ENCODE data around the gene RIMS1. TPM values are rescaled to one million over a fixed set of nuclear protein-coding genes. Genes with fewer than 3 reads are reported as not detected.

Gene RIMS1
- total RNA-seq, 1 experiment from 2014 or later: 1.1 TPM

DNA sequence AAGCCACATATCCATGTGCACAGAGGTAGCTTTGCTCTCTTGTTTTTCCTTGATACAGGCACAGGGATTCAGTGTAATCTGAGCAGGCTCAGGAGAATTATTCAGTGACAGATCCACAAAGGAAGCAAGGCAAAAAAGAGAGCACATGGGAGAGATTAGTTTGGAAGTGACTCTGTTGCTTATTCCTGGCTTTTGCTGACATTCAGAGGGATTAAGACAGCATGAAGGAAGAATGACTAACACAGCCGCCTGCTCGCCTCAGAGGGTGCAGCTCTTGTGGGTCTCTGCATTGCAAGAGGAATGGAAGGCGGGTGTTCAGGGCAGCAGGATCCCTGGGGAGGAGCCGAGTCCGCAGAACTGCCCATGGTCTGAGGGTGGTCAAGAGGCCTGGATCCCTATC lies 532.1 kb downstream of the RIMS1 start:
- Mint-ChIP-seq H3K4me3 (no peak overlapping the region), H3K36me3 (no peaks in the 10 kb centered on the region), H3K4me1 (peaks cover 30% of the 10 kb centered on the region), H3K9me3 (no peaks in the 10 kb centered on the region), H3K27ac (no peak overlapping the region), H3K27me3 (ENCODE audit: low read depth) (no peaks in the 10 kb centered on the region)
- ChIA-PET CTCF (interaction anchor here (2.3 kb wide), 1 partner anchor 162 kb away, joined by 17 read pairs; no protein-coding TSS in a partner anchor), POLR2A (no interaction called here)
- TF ChIP-seq CREB1 (CRISPR knock-in tag; IDR thresholded peaks at IDR 0.05) (no peak), ZNF121 (CRISPR knock-in tag; IDR thresholded peaks at IDR 0.05) (no peak), ZNF396 (CRISPR knock-in tag; IDR thresholded peaks at IDR 0.05; ENCODE audit: borderline replicate concordance) (no peak), ESRRA (CRISPR knock-in tag; IDR thresholded peaks at IDR 0.05; ENCODE audit: borderline replicate concordance) (no peak), ATF1 (CRISPR knock-in tag; IDR thresholded peaks at IDR 0.05) (no peak), GABPB1 (CRISPR knock-in tag; IDR thresholded peaks at IDR 0.05) (no peak), SP1 (CRISPR knock-in tag; conservative IDR thresholded peaks at IDR 0.05) (no peak), ZNF138 (CRISPR knock-in tag; conservative IDR thresholded peaks at IDR 0.05) (no peak), ZNF263 (CRISPR knock-in tag; IDR thresholded peaks at IDR 0.05; ENCODE audit: low read depth) (no peak), HMGA2 (CRISPR knock-in tag; IDR thresholded peaks at IDR 0.05) (no peak), FOXK1 (CRISPR knock-in tag; IDR thresholded peaks at IDR 0.05) (no peak), SMAD3 (CRISPR knock-in tag; IDR thresholded peaks at IDR 0.05; ENCODE audit: borderline replicate concordance) (no peak), JAZF1 (CRISPR knock-in tag; IDR thresholded peaks at IDR 0.05) (no peak), TP53 (CRISPR knock-in tag; IDR thresholded peaks at IDR 0.05) (no peak), IRF2 (CRISPR knock-in tag; IDR thresholded peaks at IDR 0.05; ENCODE audit: borderline replicate concordance, low read depth) (no peak)
- TF ChIP-seq, protein P1, sequence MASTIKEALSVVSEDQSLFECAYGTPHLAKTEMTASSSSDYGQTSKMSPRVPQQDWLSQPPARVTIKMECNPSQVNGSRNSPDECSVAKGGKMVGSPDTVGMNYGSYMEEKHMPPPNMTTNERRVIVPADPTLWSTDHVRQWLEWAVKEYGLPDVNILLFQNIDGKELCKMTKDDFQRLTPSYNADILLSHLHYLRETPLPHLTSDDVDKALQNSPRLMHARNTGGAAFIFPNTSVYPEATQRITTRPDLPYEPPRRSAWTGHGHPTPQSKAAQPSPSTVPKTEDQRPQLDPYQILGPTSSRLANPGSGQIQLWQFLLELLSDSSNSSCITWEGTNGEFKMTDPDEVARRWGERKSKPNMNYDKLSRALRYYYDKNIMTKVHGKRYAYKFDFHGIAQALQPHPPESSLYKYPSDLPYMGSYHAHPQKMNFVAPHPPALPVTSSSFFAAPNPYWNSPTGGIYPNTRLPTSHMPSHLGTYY (CRISPR knock-in tag; IDR thresholded peaks at IDR 0.05): no peak
- TF ChIP-seq, protein P2, sequence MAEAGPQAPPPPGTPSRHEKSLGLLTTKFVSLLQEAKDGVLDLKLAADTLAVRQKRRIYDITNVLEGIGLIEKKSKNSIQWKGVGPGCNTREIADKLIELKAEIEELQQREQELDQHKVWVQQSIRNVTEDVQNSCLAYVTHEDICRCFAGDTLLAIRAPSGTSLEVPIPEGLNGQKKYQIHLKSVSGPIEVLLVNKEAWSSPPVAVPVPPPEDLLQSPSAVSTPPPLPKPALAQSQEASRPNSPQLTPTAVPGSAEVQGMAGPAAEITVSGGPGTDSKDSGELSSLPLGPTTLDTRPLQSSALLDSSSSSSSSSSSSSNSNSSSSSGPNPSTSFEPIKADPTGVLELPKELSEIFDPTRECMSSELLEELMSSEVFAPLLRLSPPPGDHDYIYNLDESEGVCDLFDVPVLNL (CRISPR knock-in tag; IDR thresholded peaks at IDR 0.05; ENCODE audit: borderline replicate concordance, low read depth): no peak
- TF ChIP-seq, protein P3, sequence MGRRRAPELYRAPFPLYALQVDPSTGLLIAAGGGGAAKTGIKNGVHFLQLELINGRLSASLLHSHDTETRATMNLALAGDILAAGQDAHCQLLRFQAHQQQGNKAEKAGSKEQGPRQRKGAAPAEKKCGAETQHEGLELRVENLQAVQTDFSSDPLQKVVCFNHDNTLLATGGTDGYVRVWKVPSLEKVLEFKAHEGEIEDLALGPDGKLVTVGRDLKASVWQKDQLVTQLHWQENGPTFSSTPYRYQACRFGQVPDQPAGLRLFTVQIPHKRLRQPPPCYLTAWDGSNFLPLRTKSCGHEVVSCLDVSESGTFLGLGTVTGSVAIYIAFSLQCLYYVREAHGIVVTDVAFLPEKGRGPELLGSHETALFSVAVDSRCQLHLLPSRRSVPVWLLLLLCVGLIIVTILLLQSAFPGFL (CRISPR knock-in tag; IDR thresholded peaks at IDR 0.05; ENCODE audit: borderline replicate concordance): no peak
- TF ChIP-seq, protein P4, sequence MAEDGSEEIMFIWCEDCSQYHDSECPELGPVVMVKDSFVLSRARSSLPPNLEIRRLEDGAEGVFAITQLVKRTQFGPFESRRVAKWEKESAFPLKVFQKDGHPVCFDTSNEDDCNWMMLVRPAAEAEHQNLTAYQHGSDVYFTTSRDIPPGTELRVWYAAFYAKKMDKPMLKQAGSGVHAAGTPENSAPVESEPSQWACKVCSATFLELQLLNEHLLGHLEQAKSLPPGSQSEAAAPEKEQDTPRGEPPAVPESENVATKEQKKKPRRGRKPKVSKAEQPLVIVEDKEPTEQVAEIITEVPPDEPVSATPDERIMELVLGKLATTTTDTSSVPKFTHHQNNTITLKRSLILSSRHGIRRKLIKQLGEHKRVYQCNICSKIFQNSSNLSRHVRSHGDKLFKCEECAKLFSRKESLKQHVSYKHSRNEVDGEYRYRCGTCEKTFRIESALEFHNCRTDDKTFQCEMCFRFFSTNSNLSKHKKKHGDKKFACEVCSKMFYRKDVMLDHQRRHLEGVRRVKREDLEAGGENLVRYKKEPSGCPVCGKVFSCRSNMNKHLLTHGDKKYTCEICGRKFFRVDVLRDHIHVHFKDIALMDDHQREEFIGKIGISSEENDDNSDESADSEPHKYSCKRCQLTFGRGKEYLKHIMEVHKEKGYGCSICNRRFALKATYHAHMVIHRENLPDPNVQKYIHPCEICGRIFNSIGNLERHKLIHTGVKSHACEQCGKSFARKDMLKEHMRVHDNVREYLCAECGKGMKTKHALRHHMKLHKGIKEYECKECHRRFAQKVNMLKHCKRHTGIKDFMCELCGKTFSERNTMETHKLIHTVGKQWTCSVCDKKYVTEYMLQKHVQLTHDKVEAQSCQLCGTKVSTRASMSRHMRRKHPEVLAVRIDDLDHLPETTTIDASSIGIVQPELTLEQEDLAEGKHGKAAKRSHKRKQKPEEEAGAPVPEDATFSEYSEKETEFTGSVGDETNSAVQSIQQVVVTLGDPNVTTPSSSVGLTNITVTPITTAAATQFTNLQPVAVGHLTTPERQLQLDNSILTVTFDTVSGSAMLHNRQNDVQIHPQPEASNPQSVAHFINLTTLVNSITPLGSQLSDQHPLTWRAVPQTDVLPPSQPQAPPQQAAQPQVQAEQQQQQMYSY (CRISPR knock-in tag; IDR thresholded peaks at IDR 0.05): no peak
- TF ChIP-seq, protein P5, sequence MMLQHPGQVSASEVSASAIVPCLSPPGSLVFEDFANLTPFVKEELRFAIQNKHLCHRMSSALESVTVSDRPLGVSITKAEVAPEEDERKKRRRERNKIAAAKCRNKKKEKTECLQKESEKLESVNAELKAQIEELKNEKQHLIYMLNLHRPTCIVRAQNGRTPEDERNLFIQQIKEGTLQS (CRISPR knock-in tag; conservative IDR thresholded peaks at IDR 0.05): no peak
- DNase-seq (ENCODE audit: low spot score): no peak
- 0 out of 2 replicates have a peak, but pooled peaks have one; percentile 25 for ATAC-seq

Data from WTC11 (cell line).